ENCODE results near the gene RANBP3. TPM values are rescaled to one million over a fixed set of nuclear protein-coding genes. Genes with fewer than 3 reads are reported as not detected.
"Not testable (repeated sequence)": the region's sequence is repeated elsewhere in the genome, so short reads cannot be mapped to it uniquely, and the experiment has no call there.

RANBP3 gene
- total RNA-seq, 1 donor from 2014 or later: 95.5 TPM

DNA sequence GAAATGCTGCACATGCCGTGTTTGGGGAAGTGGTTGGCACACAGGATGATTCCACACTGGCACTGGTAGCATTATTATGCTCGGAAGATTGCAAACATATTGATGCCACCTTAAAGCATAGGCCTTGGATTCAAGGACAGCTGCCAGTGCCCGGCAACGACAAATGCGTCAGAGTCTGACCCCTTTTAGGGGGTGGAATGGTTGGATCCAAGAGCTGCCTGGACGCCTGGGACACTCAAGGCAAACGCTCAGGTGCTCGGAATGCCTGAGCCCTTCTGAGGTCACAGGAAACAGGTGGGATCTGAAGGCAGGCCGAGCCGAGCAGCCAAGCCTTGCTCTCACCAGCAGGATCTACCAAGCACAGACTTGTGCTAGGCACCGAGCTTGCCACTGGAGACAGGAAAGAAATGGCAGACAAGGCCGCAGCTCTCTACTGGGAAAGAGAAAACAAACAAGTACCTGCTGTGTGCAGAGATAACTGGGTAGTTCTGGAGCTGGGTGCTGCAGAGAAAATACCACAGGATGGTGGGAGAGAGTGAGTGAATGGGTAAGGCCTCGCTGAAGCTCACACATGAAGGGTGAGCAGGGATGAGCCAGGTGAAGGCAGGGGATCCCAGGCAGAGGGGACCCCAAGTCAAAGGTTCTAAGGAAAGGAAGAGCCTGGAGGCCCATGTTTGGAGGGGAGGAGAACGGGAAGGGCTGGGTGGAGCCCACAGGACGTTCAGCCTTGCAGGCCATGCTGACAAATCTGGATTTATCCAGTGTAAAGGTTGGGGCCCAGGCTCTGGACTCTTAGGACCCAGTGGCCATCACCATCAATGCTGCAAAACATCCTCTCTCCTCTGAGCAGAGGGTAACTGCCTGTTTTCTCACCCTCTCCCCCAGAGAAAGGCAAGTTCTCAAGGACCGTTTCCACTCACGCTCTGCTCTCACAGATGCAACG, 9.2 kb downstream of the RANBP3 start:
- intact Hi-C loops (cut with micrococcal nuclease): no loop called here

DNA sequence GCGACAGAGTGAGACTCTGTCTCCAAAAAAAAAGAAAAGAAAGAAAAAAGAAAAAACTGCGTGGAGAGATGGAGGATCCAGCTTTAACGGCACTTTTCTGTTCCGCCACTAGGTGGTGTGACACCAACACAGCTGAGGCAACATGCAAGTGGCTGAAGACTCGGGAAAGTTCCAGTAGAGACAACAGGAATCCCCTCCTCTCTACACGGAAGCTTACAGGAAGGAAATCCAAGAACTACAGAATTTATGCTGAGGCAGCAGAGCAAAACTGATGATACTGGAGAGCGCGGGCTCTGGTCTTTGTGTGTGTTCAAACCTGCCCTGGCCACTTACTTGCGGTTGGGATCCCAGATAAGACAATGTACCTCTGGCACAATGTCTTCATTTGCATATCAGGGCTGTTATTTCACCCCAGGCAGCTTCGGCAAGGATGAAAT, 9.9 kb downstream of the RANBP3 start:
- intact Hi-C loops (cut with micrococcal nuclease): no loop called here

GRCh38 chr19:5967571-5967970, 10.4 kb downstream of the RANBP3 start:
- intact Hi-C loops (cut with micrococcal nuclease): no loop called here

DNA sequence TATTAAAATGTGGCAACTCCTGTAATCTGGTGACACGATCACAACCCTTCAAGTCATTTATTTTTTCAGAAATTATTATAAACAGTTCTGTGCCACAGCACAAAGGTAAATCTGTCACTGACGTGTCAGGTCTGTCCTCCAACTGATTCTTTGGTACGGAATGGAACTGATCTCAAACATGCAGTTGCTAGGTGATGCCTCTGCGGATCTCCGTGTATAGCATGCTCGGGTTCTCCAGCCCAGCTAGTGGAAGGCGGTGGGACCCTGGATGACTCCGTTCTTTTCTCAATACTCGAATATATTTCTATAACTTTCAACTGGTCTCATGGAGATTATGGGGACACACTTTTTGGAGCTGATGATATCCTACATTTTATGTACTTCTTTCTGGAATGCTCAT, 11.0 kb downstream of the RANBP3 start:
- intact Hi-C loops (cut with micrococcal nuclease): no loop called here

DNA sequence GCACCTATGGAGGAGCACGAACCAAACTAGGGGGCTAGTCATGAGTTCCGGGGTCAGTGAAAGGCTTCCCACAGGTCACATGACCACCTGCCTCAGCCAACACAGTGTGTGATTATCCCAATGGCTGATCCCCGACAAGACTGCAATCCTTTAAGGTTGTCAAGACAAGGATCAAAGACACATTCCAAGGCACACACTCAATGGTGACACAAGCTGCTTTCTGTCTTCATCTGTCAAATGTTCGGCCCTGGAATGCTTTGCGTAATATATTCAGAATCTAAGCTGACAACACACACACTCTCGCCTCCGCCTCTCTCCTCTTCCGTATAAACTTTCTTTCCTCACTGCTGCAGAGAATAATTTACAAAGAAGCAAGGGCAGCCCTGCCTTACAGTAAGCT, 11.7 kb downstream of the RANBP3 start:
- intact Hi-C loops (cut with micrococcal nuclease): no loop called here

DNA sequence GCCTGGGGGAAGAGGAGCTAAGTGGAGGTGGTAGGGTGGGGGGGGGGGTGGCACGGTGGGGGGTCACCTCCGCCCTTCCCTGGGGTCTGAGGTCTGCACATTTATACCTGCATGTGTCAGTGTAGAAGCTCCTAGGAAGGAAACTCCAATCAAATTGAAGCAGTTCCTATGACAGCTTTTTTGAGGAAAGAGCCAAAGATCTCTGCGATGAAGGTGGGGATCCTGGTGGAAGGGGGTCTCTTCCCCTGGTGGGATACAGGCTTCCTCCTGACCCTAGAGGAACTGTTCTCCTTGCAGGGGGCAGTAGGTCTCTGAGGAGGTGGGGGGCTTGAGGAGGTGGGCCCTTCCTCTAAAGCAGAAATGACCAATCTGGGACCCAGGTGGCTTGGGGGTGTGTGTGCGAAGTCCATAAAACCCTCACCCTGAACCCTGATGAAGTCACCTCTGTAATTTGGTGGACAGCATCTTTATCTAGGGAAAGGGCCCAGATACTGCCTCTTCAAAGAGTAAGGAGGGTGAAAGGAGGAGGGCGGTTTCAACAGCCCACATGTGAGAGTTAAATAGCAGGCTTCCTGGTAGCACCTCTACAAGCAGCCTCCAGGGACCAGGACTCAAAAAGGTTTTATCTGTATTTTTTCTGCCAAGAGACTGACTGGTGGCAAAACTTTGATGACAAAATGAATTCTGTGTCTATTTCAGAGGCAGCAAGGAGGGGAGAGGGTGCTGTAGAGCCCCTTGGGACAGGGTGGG, 12.9 kb downstream of the RANBP3 start:
- intact Hi-C loops (cut with micrococcal nuclease): no loop called here

DNA sequence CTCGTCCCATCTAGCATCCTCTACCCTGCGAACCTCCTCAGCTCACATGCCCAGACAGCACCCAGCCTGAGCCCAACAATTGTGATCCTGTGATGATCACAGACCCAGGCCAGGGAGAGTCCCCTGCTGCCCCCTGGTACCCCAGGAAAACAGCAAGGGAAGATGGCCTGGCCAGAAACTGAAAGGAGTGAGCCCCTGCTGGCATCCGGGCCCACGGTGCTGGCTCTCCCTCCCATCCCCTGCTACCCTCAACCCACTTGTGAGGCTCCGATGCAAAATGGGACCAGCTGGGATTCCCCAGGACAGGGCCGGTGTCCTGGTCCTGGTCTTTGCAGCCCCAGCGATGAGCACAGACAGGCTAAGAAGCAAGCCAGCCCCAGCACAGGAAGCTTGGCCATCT, 14.1 kb downstream of the RANBP3 start:
- intact Hi-C loops (cut with micrococcal nuclease): no loop called here

DNA sequence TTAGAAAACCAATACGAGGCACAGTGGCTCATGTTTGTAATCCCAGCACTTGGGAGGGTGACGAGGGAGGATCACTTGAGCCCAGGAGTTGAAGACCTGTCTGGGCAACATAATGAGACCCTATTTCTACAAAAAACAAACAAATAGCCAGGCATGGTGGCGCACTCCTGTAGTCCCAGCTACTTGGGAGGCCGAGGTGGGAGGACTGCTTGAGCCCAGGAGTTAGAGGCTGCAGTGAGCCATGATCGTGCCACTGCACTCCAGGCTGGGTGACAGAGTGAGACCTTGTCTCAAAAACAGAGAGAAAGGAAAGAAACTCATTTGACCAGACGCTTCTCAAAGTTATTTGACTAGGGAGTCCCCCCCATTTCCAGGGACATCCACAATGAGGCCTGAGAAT, 14.7 kb downstream of the RANBP3 start:
- intact Hi-C loops (cut with micrococcal nuclease): not testable (repeated sequence)

DNA sequence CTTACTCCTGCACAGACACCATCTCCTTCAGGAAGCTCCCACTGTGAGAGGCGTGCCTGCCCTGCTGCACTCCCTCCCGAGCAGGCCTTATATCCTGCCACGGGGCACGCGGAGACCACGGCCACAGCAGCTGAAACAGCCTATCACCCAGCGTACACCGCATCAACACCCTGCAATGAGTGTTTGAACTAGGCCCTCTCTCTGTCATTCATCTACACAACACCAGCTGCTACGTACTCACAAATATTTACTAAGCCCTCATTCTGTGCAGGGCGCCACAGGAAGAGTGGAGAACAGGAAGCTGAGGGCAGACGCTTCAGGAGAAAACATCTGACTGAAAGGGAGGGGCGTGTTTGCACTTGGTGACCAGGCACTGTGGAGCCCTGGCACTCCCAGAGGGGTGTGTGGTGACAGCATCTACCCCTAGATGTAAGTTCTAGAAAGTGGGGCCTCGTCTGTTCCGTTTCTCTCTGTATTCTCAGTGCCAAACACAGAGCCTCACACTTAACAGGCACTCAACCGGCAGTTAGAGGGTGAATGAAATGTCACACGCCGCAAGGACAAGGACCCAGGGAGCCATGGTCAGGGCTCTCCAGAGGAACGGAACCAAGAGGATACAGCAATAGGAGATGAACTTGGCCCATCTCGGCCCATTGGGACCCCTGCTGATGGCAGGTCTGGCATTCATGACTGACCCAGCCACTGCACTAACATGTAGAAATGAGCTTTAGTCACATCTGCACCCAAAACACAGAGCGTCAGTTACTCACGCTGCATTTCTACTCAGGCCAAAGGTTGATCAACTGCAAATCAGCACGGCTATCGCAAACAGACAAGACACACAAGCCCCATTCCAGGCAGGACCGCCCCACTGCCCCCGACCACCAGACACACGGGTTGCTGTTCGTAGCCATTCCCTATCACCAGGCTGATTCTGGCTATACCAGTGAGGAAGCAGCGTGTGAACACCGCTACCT, 15.7 kb downstream of the RANBP3 start:
- intact Hi-C loops (cut with micrococcal nuclease): no loop called here

DNA sequence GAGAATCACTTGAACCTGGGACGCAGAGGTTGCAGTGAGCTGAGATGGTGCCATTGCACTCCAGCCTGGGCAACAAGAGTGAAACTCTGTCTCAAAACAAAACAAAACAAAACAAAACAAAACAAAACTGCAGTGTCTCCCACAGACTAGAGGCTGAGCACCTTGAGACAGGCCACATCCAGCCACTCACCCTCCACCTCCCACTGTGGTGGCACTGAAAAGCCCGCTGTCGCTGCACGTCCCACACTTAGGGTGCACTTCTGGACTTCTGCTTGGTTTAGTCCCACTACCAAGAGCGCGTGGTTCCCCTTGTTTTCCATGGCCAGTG, 16.3 kb downstream of the RANBP3 start:
- intact Hi-C loops (cut with micrococcal nuclease): not testable (repeated sequence)

DNA sequence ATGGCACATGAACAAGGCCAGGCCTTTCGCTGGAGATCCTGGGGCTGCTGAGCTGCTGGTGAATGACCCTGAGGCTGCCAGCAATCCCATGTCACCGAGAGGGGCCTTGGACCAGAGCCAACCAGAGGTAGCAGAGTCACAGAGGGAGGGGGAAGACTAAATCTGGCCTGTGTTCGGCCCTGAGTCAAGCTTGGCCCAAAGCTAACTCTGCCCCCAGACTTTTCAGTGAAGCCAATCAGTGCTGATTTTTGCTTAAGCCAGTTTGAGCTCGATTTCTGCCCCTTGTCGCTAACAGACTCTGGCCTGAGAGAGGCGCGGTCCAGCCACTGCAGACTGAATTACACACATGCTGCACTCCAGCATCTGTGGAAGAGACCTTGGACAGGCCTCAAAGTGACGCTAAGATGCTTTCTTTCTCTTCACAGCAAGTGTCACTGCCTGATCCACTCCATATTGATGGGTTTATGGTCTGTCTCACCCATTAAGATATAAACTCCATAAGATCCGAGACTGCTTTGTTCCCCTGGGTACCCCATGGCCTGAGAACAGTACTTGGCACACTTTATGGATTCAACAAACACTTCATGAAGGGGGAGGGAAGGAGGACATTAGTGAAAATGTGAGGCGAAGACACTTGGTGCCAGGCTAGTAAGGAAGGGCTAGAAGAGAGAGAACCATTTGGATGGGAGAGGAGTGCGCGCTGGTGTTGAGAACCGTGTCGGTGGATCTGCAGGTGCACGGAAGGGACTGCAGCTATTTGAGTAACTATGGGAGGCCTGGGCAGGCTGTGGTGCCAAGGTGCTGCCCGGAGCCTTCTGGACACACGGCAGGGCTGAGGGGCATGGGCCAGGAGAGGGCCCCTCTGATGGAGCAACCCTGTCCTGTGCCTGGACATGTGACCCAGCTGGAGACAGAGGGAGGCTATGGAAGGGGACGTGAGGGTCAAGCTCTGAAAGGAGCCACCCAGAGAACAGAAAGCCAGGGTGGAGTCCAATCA, 17.6 kb downstream of the RANBP3 start:
- intact Hi-C loops (cut with micrococcal nuclease): no loop called here

GRCh38 chr19:5959260-5960004, 18.5 kb downstream of the RANBP3 start:
- intact Hi-C loops (cut with micrococcal nuclease): no loop called here

DNA sequence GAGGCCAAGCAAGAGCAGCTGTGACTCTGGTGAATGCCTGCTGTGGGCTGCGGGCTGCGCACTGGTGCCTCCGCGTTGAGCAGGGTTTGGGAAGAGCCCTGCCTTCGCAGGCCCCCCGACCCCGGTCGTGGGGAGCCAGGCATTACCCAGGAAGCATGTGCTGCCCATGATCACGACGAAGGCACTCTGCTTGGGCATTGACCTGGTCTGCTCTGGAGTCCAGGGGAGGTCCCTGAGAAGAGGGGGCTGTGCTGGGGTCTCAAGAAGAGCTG, 19.2 kb downstream of the RANBP3 start:
- intact Hi-C loops (cut with micrococcal nuclease): no loop called here

DNA sequence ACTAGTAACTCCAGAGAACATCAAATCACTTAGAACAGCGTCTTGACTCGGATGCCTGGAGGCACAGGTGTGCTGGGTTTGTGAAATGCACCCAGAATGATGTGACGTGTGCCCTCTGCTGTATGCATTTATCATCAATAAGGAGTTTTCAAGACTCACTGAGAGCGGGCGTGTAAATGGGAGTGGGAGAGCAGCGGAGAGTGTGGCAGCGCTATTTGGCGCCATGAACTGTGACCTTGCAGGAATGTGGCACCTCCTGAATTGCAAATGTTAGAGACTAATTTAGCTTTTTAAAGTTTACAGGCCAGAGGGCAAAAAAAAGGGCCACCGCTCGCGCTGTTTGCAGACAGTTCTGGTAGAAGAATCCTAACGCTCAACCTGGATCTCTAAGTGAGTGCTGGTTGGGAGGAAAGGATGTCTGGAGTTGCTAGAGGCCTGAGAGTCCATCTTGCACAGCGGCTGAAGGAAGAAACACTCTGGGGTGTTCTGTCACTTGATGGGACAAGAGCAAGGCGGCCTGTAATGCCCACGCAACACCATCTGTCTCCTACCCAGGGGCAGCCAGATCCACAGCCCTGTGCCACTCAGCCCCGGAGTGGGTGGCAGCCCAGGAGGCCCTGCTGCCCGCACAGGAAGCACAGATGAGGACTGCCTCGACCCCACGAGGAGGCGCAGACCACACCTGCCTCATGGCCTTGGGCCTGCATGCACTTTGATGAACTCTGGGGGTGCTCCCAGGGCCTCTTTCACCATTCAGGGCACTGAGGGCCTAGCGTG, 19.7 kb downstream of the RANBP3 start:
- intact Hi-C loops (cut with micrococcal nuclease): no loop called here

DNA sequence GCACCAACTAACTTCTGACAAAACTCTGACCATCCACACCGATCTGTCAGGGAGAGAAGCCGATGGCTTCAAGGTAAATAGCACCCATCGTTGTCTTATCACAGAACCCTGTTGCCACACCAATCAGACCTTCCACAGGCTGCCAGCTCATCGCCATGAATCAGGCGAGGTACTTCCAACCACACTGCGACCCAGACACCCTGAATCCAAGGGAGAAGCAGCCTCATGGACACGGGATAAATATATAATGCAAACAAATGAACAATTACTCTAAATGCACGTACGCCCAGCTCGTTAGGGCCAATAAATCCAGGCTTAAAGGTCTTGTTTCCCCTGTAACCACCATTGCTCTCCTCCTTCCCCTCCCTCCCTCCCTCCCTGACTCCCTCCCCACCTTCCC, 20.8 kb downstream of the RANBP3 start:
- intact Hi-C loops (cut with micrococcal nuclease): no loop called here

GRCh38 chr19:5956728-5957127, 21.2 kb downstream of the RANBP3 start:
- intact Hi-C loops (cut with micrococcal nuclease): no loop called here

GRCh38 chr19:5956323-5956722, 21.6 kb downstream of the RANBP3 start:
- intact Hi-C loops (cut with micrococcal nuclease): no loop called here

GRCh38 chr19:5955636-5955935, 22.4 kb downstream of the RANBP3 start:
- intact Hi-C loops (cut with micrococcal nuclease): no loop called here

DNA sequence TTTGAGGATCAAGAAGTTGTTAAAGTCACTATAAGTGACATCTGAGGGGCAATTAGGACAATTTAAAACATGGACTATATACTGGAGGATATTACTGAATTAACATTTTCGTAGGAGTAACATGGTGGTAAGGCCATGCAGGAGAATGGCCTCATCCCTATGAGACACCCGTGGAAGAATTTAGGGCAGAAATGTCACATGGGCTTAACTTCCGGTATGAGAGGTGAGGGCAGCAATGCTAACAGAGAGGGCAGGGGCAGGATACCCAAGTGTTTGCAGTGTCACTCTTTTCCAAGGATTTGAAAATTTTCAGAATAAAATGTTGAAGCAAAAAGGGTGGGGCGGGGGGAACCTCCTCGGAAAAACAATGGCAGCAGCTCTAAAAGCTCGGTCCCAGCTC, 23.6 kb downstream of the RANBP3 start:
- intact Hi-C loops (cut with micrococcal nuclease): loop anchor here (5.0 kb wide), 1 partner anchor 52 kb away; the partner anchor contains the start of genes NDUFA11 and VMAC

Data from T-helper 2 cell treated with Interferon-gamma antibody and Interleukin-4, amounts not matched to agents 100 ng/mL and 5 ng/mL, for 36 hours (primary cell).